Measurements from ENCODE around the gene SMYD3. TPM values are rescaled to one million over a fixed set of nuclear protein-coding genes. Genes with fewer than 3 reads are reported as not detected.

SMYD3 gene
- total and polyA plus RNA-seq, 2 donors (not counting 1 experiment from before 2014, with no cell fraction given): 9.7 to 37.2 TPM

GRCh38 chr1:245807306-245807705, 699.8 kb downstream of the SMYD3 start:
- POLR2A ChIA-PET: interaction anchor here (0.6 to 0.7 kb wide), 3 partner anchors 9 to 1069 kb away, joined by 3 to 5 read pairs (median 4); no protein-coding TSS in a partner anchor

GRCh38 chr1:245805532-245805931, 701.5 kb downstream of the SMYD3 start:
- no peaks in the 10 kb centered on the region for H4K20me1 ChIP-seq (ENCODE audit: control insufficient read depth, insufficient read depth, low read length, poor library complexity, severe bottlenecking)
- intact Hi-C loops (cut with micrococcal nuclease): no loop called here
- peaks cover 40% of the 10 kb centered on the region in 2 donors for H3K4me1 ChIP-seq (ENCODE audit: control insufficient read depth in 2 of 2, insufficient read depth in 2 of 2, low read length in 2 of 2)
- no peak overlapping the region for H3K9ac ChIP-seq (ENCODE audit: low read length)
- H3K36me3 ChIP-seq (replicated peaks in 1 of 2; ENCODE audit: control extremely low read depth in 1 of 2, control insufficient read depth in 1 of 2, extremely low read depth in 1 of 2, insufficient read depth in 2 of 2, low read length in 1 of 2): no peaks in the 10 kb centered on the region
- ATAC-seq (ENCODE audit: low read depth) (no peak), DNase-seq (no peak)
- Mint-ChIP-seq H3K4me1 (peaks cover 40% of the 10 kb centered on the region), H3K9me3 (ENCODE audit: insufficient read depth) (no peaks in the 10 kb centered on the region), H3K27me3 (no peaks in the 10 kb centered on the region), H3K27ac (no peak overlapping the region), H3K4me3 (no peak overlapping the region)
- no peaks in the 10 kb centered on the region for H3K27me3 ChIP-seq (replicated peaks in 1 of 4; ENCODE audit: control extremely low read depth in 1 of 4, control insufficient read depth in 3 of 4, insufficient read depth in 4 of 4, low read length in 3 of 4)
- ChIA-PET CTCF (no interaction called here), POLR2A (no interaction called here)
- H3K27ac ChIP-seq (ENCODE audit: low read length in 2 of 2): no peak overlapping the region
- no CpG with 5 or more reads among the region's 1 CpG for WGBS (ENCODE audit: insufficient coverage)
- no peak overlapping the region for H3K4me2 ChIP-seq (replicated peaks; ENCODE audit: low read depth, low read length, poor library complexity, severe bottlenecking)
- TF ChIP-seq EZH2 (IDR thresholded peaks at IDR 0.05; ENCODE audit: borderline replicate concordance, insufficient read depth, low read depth, low read length, poor library complexity, severe bottlenecking) (no peak), CTCF (IDR thresholded peaks at IDR 0.05) (no peak)
- no peaks in the 10 kb centered on the region for H3K79me2 ChIP-seq (ENCODE audit: control insufficient read depth, insufficient read depth, low read length)
- H3K9me3 ChIP-seq (ENCODE audit: control extremely low read depth in 1 of 3, control insufficient read depth in 2 of 3, insufficient read depth in 1 of 3, low read length in 2 of 3): no peaks in the 10 kb centered on the region
- no peak overlapping the region for H3K4me3 ChIP-seq (ENCODE audit: control extremely low read depth in 1 of 5, extremely low read depth in 1 of 5, insufficient read depth in 1 of 5, low read depth in 2 of 5, low read length in 4 of 5)
- H2AFZ ChIP-seq (ENCODE audit: insufficient read depth, low read depth, low read length, poor library complexity, severe bottlenecking): no peak overlapping the region

More at GRCh38 chr1:245807306-245807705, 699.8 kb downstream of the SMYD3 start:
- Mint-ChIP-seq H3K4me1 (peaks cover 54% of the 10 kb centered on the region), H3K4me3 (peak overlapping the region; percentile 85), H3K27me3 (no peaks in the 10 kb centered on the region), H3K9me3 (ENCODE audit: insufficient read depth) (no peaks in the 10 kb centered on the region), H3K27ac (peak overlapping the region; percentile 92)
- Histone ChIP-seq H3K4me3 (ENCODE audit: control extremely low read depth in 1 of 5, extremely low read depth in 1 of 5, insufficient read depth in 1 of 5, low read depth in 2 of 5, low read length in 4 of 5) (peak overlapping the region in 2 of 5 experiments; percentile 24 to 37), H3K36me3 (replicated peaks in 1 of 2; ENCODE audit: control extremely low read depth in 1 of 2, control insufficient read depth in 1 of 2, extremely low read depth in 1 of 2, insufficient read depth in 2 of 2, low read length in 1 of 2) (no peaks in the 10 kb centered on the region), H3K27me3 (replicated peaks in 1 of 4; ENCODE audit: control extremely low read depth in 1 of 4, control insufficient read depth in 3 of 4, insufficient read depth in 4 of 4, low read length in 3 of 4) (no peaks in the 10 kb centered on the region), H3K79me2 (ENCODE audit: control insufficient read depth, insufficient read depth, low read length) (no peaks in the 10 kb centered on the region), H3K9me3 (ENCODE audit: control extremely low read depth in 1 of 3, control insufficient read depth in 2 of 3, insufficient read depth in 1 of 3, low read length in 2 of 3) (no peaks in the 10 kb centered on the region), H2AFZ (ENCODE audit: insufficient read depth, low read depth, low read length, poor library complexity, severe bottlenecking) (peak overlapping the region; percentile 76), H3K9ac (ENCODE audit: low read length) (peak overlapping the region; percentile 50), H3K4me2 (replicated peaks; ENCODE audit: low read depth, low read length, poor library complexity, severe bottlenecking) (peak overlapping the region; percentile 74), H3K27ac (ENCODE audit: low read length in 2 of 2) (peak overlapping the region; percentile 59 to 86), H3K4me1 (ENCODE audit: control insufficient read depth in 2 of 2, insufficient read depth in 2 of 2, low read length in 2 of 2) (peaks cover 52 to 57% of the 10 kb centered on the region in 2 donors), H4K20me1 (ENCODE audit: control insufficient read depth, insufficient read depth, low read length, poor library complexity, severe bottlenecking) (no peaks in the 10 kb centered on the region)
- DNase-seq (peak; percentile 63), ATAC-seq (ENCODE audit: low read depth) (peak; percentile 41)
- CTCF ChIA-PET: interaction anchor here (0.5 to 1.3 kb wide), 2 partner anchors 16 to 46 kb away, joined by 3 to 4 read pairs; no protein-coding TSS in a partner anchor
- 61% methylated on average over 8 of the region's 10 CpGs for WGBS (ENCODE audit: insufficient coverage)
- TF ChIP-seq EZH2 (IDR thresholded peaks at IDR 0.05; ENCODE audit: borderline replicate concordance, insufficient read depth, low read depth, low read length, poor library complexity, severe bottlenecking) (no peak), CTCF (IDR thresholded peaks at IDR 0.05) (no peak)
- intact Hi-C loops (cut with micrococcal nuclease): no loop called here
